GM21529 (cell line): ENCODE data around the gene CEP112.

ENCODE experiments used
- ATAC-seq: cut with Tn5 transposase; IDR thresholded peaks from one replicate; pipeline ENCODE4 v1.9.1; 2021; ENCODE audit not compliant: unreplicated experiment

Gene CEP112

DNA sequence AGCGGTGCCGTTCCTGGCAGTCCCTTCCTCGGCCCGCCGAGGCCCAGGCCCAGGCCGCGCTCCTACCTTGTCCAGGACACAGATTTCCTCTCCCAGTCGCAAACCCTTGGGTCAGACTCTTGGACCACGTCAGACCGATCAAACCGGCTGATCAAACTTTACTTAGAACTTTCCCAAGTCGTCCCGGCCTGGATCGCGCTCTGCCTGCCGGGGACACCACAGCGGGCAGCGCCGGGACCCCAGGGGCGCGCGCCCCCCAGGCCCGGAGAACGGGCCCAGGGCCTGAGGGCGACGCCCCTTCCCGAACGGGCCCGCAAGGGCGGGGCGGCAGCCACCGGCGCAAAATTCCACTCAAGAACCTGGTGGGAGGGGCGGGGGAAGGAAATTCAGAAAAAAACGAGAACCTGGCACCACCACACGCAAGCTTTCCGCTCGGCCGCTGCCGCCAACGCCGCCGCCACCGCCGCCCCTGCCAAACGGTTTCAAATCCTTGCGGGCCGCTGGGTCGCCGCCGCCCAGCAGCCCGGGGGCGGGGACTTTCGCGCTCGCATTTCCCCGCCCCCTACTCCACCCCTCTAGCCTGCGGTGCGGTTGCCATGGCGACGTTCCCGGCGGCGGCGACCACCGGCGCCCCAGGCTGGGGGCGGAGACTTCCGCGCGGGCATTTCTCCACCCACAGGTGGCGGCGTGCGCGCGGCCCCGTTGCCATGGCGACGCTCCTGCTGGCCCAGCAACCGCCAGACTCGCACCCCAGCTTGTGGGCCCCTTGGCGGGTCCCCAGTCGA, at the start of gene CEP112:
Gene CEP112, minus strand, starts transcription at position 541 of the 785 bp plus-strand sequence.
- ATAC-seq = peak; percentile 74

DNA sequence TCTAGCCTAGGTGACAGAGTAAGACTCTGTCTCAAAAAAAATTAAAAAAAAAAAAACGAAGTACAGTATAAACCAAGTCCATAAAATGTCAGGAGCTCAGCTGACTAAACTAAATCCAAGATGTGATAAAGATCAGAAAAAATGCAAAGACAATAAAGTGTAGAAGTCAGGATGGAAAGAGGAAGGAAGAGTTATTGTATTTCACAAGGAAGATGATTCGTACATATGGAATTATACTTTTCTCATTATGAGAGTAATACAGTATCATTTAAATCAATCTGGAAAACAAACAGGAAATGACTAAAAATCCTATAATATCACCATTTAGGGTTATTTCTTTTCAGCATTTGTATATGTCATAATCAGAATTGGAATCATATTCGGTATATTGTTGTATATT, 48.7 kb upstream of the CEP112 start:
- ATAC-seq = no peak

DNA sequence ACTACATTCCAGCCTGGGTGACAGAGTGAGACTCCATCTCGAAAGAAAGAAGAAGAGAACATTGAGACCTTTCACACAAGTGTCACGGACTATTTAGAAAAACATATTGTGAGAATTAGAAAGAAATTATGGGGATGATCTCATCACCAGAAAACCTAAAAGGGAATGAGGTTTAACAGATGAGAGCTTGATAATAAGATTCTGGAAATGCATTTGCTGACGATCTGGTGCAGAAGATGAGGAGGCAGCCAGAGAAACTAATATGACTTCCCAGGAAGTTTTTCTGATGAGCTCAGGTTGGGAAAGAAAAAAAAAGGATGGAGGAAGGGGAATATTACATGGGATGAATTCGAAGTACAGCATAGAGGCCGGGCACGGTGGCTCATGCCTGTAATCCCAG, 48.1 kb upstream of the CEP112 start:
- no peak for ATAC-seq

DNA sequence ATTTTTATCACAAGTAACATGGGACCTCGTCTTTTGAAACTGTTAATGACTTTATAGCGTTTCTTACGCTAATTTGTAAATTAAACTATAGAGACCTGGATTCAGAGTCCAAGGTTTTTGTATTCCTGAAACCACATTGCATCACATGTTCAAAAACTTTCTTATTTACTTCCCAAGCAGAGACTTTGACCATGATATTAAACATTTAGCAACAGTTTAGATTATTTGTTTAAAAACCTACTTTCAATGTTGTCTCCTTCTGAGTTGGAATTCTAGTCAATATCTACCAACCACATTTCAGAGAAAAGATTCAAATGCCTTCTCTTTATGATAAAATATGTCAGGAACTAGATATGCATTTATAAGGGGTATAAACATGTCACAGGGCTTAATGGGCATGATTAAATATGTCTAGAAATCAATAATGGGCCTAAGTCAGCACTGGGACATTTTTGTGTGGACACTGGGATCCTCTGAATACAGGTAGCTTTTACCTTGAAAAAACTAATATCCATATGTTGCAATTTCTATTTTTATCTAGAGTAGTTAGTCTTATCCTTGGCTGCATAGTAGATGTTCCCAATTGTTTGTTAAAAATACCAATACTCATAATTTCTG, 43.6 kb upstream of the CEP112 start:
- ATAC-seq = no peak

DNA sequence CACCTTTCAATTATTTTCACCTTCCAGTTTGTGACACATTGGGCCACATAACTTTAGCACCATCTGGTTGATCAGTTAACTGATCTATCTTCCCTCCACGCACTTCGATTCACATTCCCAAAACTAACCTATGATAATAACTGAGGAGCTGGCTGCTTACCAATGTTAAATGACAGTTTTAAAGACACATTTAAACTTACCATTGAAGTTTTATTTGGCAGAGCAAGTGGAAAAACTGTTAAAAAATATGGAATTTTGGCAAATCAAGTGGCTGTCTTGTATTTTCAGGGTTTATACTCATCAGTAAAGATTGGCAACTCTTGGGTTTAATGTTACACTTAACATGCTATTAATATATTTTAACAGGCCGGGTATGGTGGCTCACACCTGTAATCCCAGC, 42.7 kb upstream of the CEP112 start:
- ATAC-seq = no peak

DNA sequence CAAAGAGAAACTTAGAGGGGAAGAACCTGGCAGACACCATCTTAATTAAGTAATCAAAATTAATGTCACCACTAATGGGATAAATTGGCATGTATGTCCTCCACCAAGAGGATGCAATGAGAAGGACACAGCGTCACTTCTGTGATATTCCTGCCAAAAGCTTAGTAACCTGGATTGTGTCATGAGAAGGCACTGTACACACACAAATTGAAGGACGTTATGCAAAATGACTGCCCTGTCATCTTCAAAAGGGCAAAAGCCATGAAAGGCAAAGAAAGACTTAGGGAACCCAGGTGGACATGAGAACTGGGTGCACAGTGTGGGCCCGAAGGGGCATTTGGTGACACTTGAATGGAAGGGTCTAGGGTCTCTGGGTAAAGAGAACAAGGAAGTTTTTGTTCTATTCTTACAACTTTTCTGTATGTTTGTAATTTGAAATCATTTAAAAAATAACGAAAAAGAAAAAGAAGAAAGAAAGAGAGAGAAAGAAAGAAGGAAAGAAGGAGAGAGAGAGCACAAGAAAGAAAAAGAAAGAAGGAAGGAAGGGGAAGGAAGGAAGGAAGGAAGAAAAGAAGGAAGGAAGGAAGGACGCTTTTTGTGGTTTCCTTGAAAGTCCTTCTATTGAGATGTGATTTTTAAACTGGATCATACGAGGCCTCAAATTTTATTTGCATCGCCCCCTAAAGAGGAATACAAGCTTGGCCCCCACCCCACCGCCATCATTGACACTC, 41.3 kb upstream of the CEP112 start:
- ATAC-seq = no peak

DNA sequence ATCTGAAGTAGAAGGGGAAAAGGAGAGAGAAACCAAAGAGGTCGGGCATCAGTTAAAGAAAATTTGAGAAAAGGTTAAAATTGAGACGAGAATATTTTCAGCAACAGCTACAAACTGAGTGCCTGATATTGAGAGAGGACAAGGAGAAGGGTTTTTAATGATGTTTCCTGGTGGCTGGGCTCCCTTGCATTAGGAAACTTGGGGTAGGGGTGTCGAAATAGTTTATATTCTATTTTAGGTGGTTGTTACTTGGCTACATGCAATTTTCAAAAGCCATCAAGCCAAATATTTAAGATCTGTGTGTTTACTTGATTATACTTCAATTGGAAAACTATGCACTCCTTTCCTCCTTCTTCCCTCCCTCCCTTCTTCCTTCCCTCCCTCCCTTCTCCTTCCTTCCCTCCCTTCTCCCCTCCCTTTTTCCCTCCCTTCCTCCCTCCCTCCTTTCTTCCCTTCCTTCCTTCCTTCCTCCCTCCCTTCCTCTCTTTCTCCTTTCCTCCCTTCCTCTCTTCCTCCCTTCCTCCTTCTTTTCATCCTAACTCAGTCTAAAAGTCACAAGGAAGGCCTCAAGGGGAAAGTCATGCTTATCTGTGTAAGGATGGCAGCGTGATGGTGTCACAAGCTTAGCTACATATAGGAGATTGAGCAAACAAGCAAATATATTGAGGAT, 39.1 kb upstream of the CEP112 start:
- no peak for ATAC-seq

DNA sequence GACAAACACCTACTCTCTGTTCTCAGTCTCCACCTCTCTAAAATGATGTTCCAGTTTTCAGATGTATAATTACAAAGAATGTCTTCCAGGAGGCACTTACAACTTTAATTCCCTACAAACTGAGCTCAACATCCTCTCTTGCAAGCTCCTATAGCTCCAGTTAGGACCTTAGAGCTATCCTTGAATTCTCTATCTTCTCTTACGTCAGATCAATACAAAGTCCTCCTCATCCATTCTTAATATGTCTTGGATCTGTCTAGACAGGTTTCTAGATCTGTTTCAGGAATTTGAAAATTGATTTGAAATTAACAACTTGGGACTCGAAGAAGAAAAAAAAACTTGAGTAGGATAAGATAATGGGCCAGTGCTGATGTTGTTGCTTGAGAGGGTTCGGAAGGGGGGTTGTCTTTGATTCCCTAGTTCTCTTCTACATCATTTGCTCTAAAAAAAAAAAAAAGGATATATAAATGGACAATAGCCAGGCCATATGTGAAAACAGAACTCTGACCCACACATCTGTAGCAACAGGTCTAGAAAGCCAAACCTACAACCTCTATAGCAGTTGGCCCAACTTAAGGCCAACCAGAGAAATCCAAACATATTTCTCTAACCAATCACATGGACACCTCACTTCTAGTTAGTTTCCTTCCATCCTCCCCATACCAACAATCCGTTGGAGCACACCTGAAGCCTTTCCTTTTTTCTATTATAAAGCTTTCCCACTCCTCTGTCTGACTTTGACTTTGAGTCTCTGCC, 38.0 kb upstream of the CEP112 start:
- no peak for ATAC-seq

DNA sequence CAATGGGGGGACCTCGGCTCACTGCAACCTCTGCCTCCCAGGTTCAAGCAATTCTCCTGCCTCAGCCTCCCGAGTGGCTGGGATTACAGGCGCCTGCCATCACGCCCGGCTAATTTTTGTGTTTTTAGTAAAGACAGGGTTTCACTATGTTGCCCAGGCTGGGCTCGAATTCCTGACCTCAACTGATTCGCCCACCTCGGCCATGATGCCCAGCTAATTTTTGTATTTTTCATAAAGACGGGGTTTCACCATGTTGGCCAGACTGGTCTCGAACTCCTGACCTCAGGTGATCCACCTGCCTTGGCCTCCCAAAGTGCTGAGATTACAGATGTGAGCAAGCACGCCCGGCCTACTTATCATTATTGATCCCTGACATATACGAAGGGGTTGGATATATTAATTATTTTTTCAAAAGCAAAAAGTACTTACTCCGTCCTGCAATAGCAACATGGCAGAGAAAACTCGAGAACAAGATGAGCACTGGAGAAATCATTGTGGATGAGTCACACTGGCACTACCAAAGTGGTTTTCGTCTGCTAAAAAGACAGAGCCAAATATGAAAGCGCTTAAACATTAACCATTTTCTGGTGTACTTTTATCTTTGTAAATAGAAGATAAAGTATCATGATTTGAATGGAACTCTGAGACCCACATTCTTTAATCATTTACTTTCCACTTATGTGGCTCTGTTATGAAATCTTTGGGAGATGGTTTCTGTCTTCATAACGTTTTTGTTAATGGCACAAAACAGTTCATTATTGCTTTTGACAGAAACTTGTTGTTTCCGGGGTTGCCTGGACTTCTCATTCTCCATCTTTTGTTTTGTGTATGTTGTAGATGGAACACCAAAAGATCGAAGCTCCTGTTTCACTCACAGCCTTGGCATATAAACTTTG, 37.2 kb upstream of the CEP112 start, which contains the start of gene APOH:
Gene APOH, minus strand, starts transcription at position 529 of the 896 bp plus-strand sequence. Its CDS starts 36 bp downstream, at position 493.
- no peak for ATAC-seq

DNA sequence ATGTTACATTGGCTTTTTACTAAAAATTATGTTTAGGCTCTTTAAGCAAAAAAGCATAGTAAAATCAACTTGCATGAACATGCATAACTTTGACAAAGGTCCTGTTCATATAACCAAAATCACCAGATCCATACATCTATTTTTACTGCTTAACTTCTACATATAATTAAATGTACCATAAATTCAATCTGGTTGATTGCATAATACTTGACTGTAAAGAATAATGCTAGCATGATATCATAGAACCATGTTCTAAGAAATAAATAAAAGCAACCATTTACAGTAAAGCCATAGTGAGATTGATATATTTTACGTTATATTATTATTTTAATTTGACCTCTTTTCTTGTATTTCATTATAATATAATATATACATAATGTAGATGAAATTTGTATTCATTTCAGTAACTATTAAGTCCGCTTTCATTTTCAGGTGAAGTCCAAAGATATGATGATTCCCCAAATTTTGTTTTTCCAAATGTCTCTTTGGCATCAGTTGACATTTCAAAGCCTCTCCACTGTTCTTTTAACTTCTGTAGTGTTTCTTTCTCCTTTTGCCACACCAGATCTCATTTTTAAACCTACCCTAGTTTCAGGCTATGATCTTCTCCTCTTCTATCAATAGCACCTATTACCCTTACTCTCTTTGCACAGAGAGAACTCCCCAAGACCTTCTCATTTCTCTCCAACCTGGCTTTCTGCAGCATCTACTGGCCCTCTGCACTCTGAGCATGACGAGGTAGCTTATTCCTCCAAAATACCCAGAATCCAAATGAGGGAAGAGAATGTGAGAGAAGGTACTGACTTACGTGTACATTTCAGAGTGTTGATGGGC, 35.5 kb upstream of the CEP112 start:
- ATAC-seq = no peak

DNA sequence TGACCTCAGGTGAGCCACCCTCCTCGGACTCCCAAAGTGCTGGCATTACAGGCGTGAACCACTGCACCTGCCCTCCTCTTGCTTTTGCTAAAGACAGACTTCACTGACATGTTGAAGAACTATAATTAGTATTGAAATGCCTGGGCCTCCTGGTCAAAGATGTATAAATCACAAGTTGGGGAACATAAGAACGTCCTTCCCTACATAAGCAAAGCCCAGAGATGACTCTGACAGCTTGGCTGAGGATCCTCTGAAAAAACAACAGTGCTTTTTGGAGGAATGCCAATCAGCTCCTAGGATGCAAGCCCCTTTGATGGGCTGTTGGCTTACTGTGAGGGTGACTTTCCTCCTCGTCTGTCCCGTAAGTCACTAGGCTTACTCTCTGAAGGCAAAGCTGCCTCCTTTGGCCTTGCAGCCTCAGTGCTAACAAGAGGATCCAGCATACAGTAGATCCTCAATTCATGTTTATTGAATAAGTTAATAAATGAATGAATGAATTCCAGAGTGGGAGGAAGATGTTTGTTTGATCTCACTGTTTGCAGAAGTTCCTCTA, 30.9 kb upstream of the CEP112 start:
- no peak for ATAC-seq

DNA sequence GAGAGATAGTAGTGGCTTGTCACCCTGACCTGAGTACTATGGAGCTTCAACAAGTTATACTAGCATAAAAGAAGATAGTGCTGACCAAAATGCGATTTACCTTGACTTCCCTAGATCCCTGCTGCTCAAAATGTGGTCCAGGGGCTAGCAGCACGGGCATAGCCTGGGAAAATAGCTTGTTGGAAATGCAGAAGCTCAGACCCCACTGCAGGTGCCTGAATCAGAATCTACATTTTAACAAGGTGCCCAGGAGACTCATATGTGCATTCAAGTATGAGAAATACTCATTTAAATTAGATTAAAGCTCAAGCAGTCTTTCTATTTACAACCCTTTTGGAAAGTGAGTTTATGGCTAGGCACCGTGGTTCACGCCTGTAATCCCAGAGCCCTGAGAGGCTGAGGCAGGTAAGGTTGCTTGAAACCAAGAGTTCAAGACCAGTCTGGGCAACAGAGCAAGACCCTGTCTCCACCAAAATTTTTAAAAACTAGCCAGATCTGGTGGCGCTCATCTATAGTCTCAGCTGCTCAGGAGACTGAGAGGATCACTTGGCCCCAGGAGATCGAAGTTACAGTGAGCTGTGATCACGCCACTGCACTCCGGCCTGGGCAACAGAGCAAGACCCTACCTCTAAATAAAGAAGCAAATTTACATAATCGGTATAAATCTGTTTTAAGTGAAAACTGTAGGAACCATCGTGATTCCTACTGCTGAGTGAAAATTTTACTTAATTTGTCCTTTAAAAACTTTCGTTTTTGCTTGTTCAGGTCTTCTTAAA, 30.0 kb upstream of the CEP112 start:
- ATAC-seq = no peak

DNA sequence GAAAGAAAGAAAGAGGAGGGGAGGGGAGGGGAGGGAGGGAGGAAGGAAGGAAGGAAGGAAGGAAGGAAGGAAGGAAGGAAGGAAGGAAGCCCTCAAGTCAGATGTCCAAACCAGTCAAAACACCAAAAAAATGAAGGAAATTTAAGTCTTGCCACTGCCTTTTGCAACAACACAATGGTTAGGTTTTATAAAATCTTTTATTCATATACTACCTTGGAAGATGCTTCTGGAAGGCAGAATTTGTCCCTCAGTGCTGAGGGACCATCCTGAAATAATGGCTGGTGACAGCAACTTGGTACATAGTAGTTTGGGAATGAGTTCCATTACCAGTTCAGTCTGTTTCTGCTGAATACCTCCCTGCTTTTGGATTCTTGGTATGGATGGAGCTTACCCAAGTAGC, 29.4 kb upstream of the CEP112 start:
- no peak for ATAC-seq

DNA sequence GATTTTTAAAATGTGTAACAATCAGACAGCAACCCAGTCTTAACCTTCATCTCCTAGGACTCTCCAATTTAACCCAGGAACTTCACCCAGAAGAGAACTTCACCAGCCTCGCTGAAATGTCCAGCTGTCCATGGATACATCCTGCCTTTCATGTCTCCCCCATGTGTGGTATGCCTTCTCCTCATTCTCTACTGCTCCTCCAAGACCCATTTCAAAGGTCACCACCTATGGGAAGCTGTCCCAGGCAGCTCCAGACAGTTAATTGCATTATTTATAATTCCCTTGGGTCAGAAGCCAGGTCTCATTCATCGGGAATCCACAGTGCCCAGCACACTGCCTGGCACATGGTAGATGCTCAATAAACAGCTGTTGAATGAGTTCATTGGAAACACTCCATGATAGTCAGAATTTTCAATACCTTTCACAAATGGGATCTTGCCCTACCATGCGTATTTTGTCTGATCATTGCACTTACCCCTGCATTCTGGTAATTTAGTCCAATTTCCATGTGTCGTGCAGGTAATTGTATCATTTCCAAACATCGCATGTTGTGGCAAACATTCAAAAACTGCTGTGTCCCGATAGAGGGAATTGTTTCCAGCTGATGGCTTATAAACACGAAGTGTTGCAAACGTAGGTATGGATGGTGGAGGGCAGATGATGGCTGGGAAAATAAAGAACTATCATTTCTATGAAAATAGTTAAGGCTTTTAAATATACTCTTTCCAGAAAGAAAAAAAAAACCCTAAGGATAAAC, 28.3 kb upstream of the CEP112 start:
- ATAC-seq = no peak

DNA sequence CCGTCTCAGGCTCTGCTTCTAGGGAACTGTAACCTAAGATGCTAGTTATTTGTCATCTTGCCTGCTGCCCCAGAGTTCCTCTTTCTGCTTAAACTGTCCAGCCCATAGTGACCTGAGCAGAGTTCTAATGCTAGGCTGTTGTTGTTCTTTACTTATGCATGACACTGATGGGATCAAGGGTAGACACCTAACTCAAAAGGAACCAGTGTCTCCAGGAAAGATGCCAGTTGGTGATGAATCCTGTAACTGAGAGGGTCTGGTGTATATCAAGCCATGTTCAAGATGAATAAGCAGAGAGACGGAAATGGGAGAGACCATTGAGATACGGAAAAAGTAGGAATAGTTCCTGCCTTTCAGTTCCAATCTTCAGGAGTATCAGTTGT, 23.6 kb upstream of the CEP112 start:
- no peak for ATAC-seq

DNA sequence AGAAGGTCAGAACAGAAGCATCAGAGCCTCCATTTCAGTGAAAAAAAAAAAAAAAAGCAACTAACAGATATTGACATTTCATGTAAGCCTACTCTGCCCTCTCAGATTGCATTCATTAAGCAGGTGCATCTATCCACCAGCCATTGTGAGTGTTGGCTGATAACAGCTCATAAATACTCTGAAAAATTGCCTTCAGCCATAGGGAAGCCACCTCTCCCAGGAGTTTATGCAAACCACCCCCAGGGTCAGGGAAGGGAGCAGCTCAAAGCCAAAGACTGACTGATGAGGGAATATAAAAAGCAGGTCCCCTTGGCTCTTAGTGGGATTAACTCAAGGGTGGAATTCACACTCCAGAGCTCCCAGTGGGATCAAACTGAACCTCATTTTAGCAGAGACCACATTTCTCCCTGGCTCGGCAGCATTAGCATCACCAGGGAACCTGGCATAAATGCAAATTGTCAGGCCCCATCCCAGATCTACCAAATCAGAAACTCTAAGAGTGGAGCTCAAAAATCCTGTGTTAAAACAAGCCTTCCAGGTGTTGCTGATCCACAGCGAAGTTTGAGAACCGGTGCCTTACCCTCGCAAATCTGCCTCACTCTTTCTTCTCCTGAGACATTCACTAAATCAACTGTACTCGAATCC, 23.1 kb upstream of the CEP112 start:
- ATAC-seq = no peak
